DND-41 (cell line): ENCODE data around the gene PABPC1L.

Experiments used
- ATAC-seq: fragments of 200-7000 bp; cut with Tn5 transposase; 3 replicates; pipeline ENCODE4 v1.9.1; 2021; ENCODE audit warnings: low read depth; ENCODE audit not compliant: insufficient read depth
- DNase-seq: peaks from one replicate; pipeline ENCODE4 v3.0.0-alpha.2; 2020
- H2AFZ ChIP-seq: 2 replicates; pipeline ENCODE4 v1.6.0; 2012; ENCODE audit warnings: low read depth, low read length
- H3K27ac ChIP-seq: 2 replicates; pipeline ENCODE4 v1.5.1; 2012; ENCODE audit warnings: low read length, inconsistent platforms
- H3K27me3 ChIP-seq: fragments of 200-600 bp; sonication (generic); 2 replicates; pipeline ENCODE4 v1.6.0; 2012; ENCODE audit warnings: low read length, mild to moderate bottlenecking, inconsistent platforms; ENCODE audit not compliant: insufficient read depth, poor library complexity
- H3K36me3 ChIP-seq: 2 replicates; pipeline ENCODE4 v1.5.1; 2012; ENCODE audit warnings: low read length, inconsistent platforms; ENCODE audit not compliant: insufficient read depth
- H3K4me1 ChIP-seq: 2 replicates; pipeline ENCODE4 v1.5.1; 2012; ENCODE audit warnings: mild to moderate bottlenecking, low read length; ENCODE audit not compliant: insufficient read depth
- H3K4me2 ChIP-seq: 2 replicates; pipeline ENCODE4 v1.6.0; 2012; ENCODE audit warnings: mild to moderate bottlenecking, moderate library complexity, low read length, inconsistent platforms; ENCODE audit not compliant: insufficient read depth
- H3K4me3 ChIP-seq, 2 experiments: fragments of 200-600 bp in 1 of 2; shearing (Covaris generic) in 1 of 2; 2 replicates each; pipeline ENCODE4 v1.5.1; 2012 to 2016; ENCODE audit warnings: inconsistent platforms in 2 of 2, low read length in 2 of 2, mild to moderate bottlenecking in 2 of 2, low read depth in 1 of 2, moderate library complexity in 1 of 2
- H3K79me2 ChIP-seq: 2 replicates; pipeline ENCODE4 v1.6.0; 2012; ENCODE audit warnings: low read length, inconsistent platforms; ENCODE audit not compliant: insufficient read depth
- H3K9ac ChIP-seq: 2 replicates; pipeline ENCODE4 v1.6.0; 2012; ENCODE audit warnings: low read depth, mild to moderate bottlenecking, inconsistent platforms, low read length, moderate library complexity
- H3K9me3 ChIP-seq: 2 replicates; pipeline ENCODE4 v1.5.1; 2012; ENCODE audit warnings: low read length, moderate library complexity, mild to moderate bottlenecking, inconsistent platforms; ENCODE audit not compliant: insufficient read depth, severe bottlenecking
- H4K20me1 ChIP-seq: 2 replicates; pipeline ENCODE4 v1.6.0; 2012; ENCODE audit warnings: low read length; ENCODE audit not compliant: insufficient read depth
- CTCF ChIP-seq: IDR thresholded peaks from 2 replicates; pipeline ENCODE4 v1.5.1; 2012; ENCODE audit warnings: borderline replicate concordance, low read length, moderate library complexity, mild to moderate bottlenecking; ENCODE audit not compliant: poor library complexity, severe bottlenecking; ENCODE audit errors: extremely low read depth
- EZH2 ChIP-seq: IDR thresholded peaks from 3 replicates; pipeline ENCODE4 v1.6.1; 2012; ENCODE audit warnings: borderline replicate concordance, low read depth, mild to moderate bottlenecking, moderate library complexity, low read length, inconsistent platforms; ENCODE audit not compliant: severe bottlenecking

Gene PABPC1L

GRCh38 chr20:44942264-44942973 lies 32.6 kb downstream of the PABPC1L start:
- no peaks in the 10 kb centered on the region for H3K27me3 ChIP-seq
- H3K9me3 ChIP-seq, result no peaks in the 10 kb centered on the region
- no peaks in the 10 kb centered on the region for H3K4me1 ChIP-seq
- peaks cover 28% of the 10 kb centered on the region for H4K20me1 ChIP-seq
- DNase-seq, result no peak
- no peak overlapping the region for H3K9ac ChIP-seq
- no peak for TF ChIP-seq EZH2
- peaks cover 96% of the 10 kb centered on the region for H3K36me3 ChIP-seq
- no peak overlapping the region for H3K4me3 ChIP-seq
- no peak overlapping the region for H3K27ac ChIP-seq
- ATAC-seq, result peak; percentile 28; the same call in 1 of the 3 replicates
- no peak overlapping the region for H2AFZ ChIP-seq
- no peaks in the 10 kb centered on the region for H3K79me2 ChIP-seq
- no peak overlapping the region for H3K4me2 ChIP-seq

- Histone ChIP-seq H3K9ac (no peak overlapping the region), H4K20me1 (peaks cover 26% of the 10 kb centered on the region), H3K4me2 (no peak overlapping the region), H3K9me3 (no peaks in the 10 kb centered on the region), H3K36me3 (peaks cover 97% of the 10 kb centered on the region), H3K27me3 (no peaks in the 10 kb centered on the region), H3K4me3 (no peak overlapping the region), H3K27ac (no peak overlapping the region), H3K4me1 (no peaks in the 10 kb centered on the region), H2AFZ (no peak overlapping the region), H3K79me2 (no peaks in the 10 kb centered on the region; the same call in 1 of the 2 replicates)
- ATAC-seq, result no peak
- no peak for TF ChIP-seq EZH2
- no peak for TF ChIP-seq CTCF
- no peak for DNase-seq
Observed at GRCh38 chr20:44943828-44944227, 34.0 kb downstream of the PABPC1L start.

GRCh38 chr20:44945261-44945660 lies 35.4 kb downstream of the PABPC1L start:
- H3K9me3 ChIP-seq, result no peaks in the 10 kb centered on the region
- no peak for TF ChIP-seq EZH2
- no peak for TF ChIP-seq CTCF
- no peak overlapping the region for H3K4me2 ChIP-seq
- H3K4me1 ChIP-seq, result no peaks in the 10 kb centered on the region
- no peak overlapping the region for H3K9ac ChIP-seq
- H3K4me3 ChIP-seq, result no peak overlapping the region
- H3K27me3 ChIP-seq, result no peaks in the 10 kb centered on the region
- no peak overlapping the region for H3K27ac ChIP-seq
- DNase-seq, result no peak
- no peaks in the 10 kb centered on the region; the same call in 1 of the 2 replicates for H3K79me2 ChIP-seq
- H2AFZ ChIP-seq, result no peak overlapping the region
- H3K36me3 ChIP-seq, result peaks cover 98% of the 10 kb centered on the region
- peaks cover 26% of the 10 kb centered on the region for H4K20me1 ChIP-seq
- ATAC-seq, result no peak

GRCh38 chr20:44946271-44946852 lies 36.5 kb downstream of the PABPC1L start:
- Histone ChIP-seq H3K79me2 (no peaks in the 10 kb centered on the region; the same call in 1 of the 2 replicates), H3K36me3 (peaks cover 99% of the 10 kb centered on the region), H3K9me3 (no peaks in the 10 kb centered on the region), H3K4me2 (no peak overlapping the region), H3K4me1 (no peaks in the 10 kb centered on the region), H2AFZ (no peak overlapping the region), H3K4me3 (no peak overlapping the region), H3K27me3 (no peaks in the 10 kb centered on the region), H3K27ac (no peak overlapping the region), H4K20me1 (peaks cover 21% of the 10 kb centered on the region), H3K9ac (no peak overlapping the region)
- no peak for DNase-seq
- TF ChIP-seq EZH2 (no peak), CTCF (no peak)
- ATAC-seq, result no peak
